ENCODE measurements around the gene PHACTR3. TPM values are rescaled to one million over a fixed set of nuclear protein-coding genes. Genes with fewer than 3 reads are reported as not detected.
"Not testable (repeated sequence)": the region's sequence is repeated elsewhere in the genome, so short reads cannot be mapped to it uniquely, and the experiment has no call there.

The PHACTR3 gene
- under 1 TPM in 1 of 2 donors, not detected in 1; 0.34 TPM for total RNA-seq

DNA sequence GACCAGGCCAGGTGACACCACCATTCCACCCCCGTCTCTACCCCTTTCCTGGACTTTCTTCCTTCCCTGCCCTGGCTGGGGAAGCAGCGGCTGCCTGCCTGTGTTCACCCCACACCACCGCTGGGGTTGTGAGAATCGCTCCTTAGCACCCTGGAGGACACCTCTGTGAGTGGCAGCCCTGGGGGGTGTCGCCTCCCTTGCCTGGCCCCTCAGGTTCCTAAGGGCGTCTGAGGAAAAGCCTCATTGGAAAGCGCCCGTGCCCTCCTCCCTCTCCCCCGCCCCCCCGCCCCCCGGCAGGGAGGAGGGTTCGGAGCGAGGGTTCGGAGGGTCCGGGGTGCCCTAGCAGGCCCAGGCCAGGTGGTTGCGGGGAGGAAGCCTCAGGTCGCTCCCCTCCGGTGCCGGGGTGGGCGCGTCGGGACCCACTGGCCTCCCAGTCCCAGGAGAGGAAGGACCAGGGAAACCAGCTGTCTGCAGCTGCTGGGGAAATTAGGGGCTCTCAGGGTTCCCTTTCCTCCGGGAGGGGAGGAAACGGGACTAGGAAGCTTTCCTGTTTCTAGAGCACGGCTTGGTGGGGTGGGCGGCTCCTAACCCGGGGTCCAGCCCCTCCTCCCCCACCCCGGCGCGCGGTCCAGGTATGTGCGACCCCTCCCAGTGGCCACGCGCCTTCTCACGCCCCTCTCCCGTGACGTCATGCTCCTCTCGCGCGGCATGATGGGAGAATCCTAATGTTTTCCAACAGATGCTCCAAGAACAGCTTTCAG lies at the start of gene PHACTR3:
Gene PHACTR3, plus strand, starts transcription at position 760 of the 761 bp plus-strand sequence. CDS start 475 bp downstream, outside the sequence.
- intact Hi-C loops (cut with DNase I) = no loop called here
- TF ChIP-seq, protein P1, sequence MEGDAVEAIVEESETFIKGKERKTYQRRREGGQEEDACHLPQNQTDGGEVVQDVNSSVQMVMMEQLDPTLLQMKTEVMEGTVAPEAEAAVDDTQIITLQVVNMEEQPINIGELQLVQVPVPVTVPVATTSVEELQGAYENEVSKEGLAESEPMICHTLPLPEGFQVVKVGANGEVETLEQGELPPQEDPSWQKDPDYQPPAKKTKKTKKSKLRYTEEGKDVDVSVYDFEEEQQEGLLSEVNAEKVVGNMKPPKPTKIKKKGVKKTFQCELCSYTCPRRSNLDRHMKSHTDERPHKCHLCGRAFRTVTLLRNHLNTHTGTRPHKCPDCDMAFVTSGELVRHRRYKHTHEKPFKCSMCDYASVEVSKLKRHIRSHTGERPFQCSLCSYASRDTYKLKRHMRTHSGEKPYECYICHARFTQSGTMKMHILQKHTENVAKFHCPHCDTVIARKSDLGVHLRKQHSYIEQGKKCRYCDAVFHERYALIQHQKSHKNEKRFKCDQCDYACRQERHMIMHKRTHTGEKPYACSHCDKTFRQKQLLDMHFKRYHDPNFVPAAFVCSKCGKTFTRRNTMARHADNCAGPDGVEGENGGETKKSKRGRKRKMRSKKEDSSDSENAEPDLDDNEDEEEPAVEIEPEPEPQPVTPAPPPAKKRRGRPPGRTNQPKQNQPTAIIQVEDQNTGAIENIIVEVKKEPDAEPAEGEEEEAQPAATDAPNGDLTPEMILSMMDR (IDR thresholded peaks at IDR 0.05) = no peak
- TF ChIP-seq POLR2AphosphoS5 (IDR thresholded peaks at IDR 0.05) = no peak
- TF ChIP-seq POLR2A (IDR thresholded peaks at IDR 0.05) = no peak
- no peaks in the 10 kb centered on the region for H3K4me1 ChIP-seq (replicated peaks)
- 6% methylated on average over 38 of the region's 40 CpGs for WGBS
- peaks cover 17% of the 10 kb centered on the region for H3K27me3 ChIP-seq (replicated peaks; ENCODE audit: insufficient read depth)
- no peak for DNase-seq (ENCODE audit: low spot score)
- H3K27ac ChIP-seq = no peak within 1 kb of the TSS
- H3K36me3 ChIP-seq = no peaks in the 10 kb centered on the region
- no peak within 1 kb of the TSS for H3K4me3 ChIP-seq
- H3K9me3 ChIP-seq = no peaks in the 10 kb centered on the region

DNA sequence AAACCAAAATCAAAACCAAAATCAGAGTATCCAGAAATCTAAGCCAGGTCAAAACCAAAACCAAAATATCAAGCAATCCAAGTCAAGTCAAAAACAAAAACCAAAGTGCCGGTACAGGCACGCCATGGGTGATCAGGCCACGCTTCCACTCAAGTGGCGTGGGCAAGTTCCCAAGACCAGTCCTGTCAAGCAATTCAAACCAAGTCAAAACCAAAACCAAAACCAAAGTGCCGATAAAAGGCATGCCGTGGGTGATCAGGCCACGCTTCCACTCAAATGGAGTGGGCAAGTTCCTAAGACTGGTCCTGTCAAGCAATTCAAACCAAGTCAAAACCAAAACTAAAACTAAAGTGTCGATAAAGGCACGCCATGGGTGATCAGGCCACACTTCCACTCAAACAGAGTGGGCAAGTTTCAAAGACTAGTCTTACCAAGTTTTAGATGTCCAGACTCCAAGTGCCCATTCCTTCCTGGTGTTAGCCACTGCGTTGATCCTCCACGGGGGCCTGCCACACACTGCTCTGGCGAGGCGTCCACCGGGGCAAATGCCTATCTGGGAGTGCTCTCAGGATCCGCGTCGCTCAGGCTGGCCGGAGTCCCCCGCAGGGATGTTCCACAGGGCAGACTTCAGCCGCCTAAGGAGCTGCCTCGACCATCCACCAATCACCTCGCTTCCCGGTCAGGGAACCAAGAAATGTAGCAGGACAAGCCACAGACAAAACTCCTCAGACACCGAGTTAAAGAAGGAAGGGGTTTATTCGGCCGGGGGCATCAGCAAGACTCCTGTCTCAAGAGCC lies 46.4 kb upstream of the PHACTR3 start:
- H3K27me3 ChIP-seq (replicated peaks; ENCODE audit: insufficient read depth); H3K9me3 ChIP-seq; H3K27ac ChIP-seq; H3K4me3 ChIP-seq; H3K36me3 ChIP-seq; DNase-seq (ENCODE audit: low spot score); H3K4me1 ChIP-seq (replicated peaks); intact Hi-C loops (cut with DNase I): not testable (repeated sequence)
- 93% methylated on average over 26 of the region's 26 CpGs for WGBS

DNA sequence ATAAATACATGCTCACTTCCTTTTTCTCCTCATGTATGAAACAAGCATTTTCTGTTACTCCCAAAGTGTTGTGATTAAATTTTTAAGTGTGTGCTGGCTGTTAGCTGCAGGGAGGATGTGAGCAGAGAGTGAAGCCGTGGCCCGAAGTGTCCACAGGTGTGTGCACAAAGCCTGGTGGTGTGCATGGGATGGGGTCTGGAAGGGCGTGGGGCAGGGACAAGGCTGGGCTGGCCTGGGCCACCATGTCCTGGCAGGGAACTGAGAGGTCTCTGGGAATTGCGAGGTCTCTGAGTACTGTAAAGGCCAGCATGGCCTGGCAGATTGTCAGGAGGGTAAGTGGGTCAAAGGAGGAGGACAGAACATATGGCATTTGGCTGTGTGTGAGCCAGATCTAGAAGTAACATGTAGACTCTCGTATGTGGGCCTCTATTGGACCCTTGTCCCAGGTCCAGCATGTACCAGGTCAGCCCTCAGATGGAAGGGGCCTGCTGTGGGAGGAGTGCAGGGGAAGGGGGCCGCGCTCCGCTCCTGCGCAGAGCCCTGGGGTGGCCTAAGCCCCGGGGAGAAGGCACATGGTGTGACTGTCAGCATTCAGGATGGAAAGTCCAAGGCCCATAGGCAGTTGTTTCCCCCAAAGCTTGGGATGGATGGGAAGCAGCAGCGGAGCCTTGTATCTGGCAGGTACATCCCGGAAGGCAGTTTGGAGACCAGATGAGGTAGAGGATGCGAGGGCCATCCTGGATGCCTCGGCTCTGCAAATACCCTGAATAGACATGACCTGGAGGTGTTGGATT lies 45.1 kb upstream of the PHACTR3 start:
- H3K4me1 ChIP-seq (replicated peaks) = no peaks in the 10 kb centered on the region
- H3K36me3 ChIP-seq = no peaks in the 10 kb centered on the region
- no peak overlapping the region for H3K27ac ChIP-seq
- TF ChIP-seq, protein P1 (IDR thresholded peaks at IDR 0.05) = no peak
- TF ChIP-seq POLR2A (IDR thresholded peaks at IDR 0.05) (no peak), POLR2AphosphoS5 (IDR thresholded peaks at IDR 0.05) (no peak)
- intact Hi-C loops (cut with DNase I) = no loop called here
- no peaks in the 10 kb centered on the region for H3K9me3 ChIP-seq
- no peaks in the 10 kb centered on the region for H3K27me3 ChIP-seq (replicated peaks; ENCODE audit: insufficient read depth)
- DNase-seq (ENCODE audit: low spot score) = no peak
- 96% methylated on average over 14 of the region's 14 CpGs for WGBS
- no peak overlapping the region for H3K4me3 ChIP-seq

DNA sequence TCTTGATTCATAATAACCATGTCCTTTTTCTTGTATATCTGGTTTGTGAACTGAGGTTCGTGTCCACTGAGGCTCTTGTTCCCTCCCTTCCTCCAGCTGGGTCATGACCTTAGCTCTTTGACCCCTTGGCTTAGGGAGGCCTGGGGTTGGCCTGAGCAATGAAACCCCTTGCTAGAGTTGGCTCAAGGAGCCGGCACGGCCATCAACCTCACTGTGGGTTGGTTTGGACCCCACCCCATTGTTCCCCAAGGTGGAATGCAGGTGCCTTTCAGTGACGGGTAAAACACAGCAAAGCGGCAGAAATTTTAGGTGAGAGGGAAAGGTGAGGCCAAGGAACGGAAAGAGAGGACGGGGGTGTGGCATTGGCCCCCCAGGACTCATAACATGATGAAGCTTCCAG lies 44.5 kb upstream of the PHACTR3 start:
- DNase-seq (ENCODE audit: low spot score) = no peak

More for the DNA sequence above, 44.5 kb upstream of the PHACTR3 start:
- intact Hi-C loops (cut with DNase I) = no loop called here
- H3K9me3 ChIP-seq = no peaks in the 10 kb centered on the region
- no peaks in the 10 kb centered on the region for H3K36me3 ChIP-seq
- no peak overlapping the region for H3K27ac ChIP-seq
- no peak for TF ChIP-seq POLR2AphosphoS5 (IDR thresholded peaks at IDR 0.05)
- TF ChIP-seq, protein P1 (IDR thresholded peaks at IDR 0.05) = no peak
- TF ChIP-seq POLR2A (IDR thresholded peaks at IDR 0.05) = no peak
- no peaks in the 10 kb centered on the region for H3K27me3 ChIP-seq (replicated peaks; ENCODE audit: insufficient read depth)
- H3K4me3 ChIP-seq = no peak overlapping the region
- no peaks in the 10 kb centered on the region for H3K4me1 ChIP-seq (replicated peaks)
- WGBS = 81% methylated on average over 7 of the region's 7 CpGs

Measured in prostate gland (tissue), 2 donors.